ENCODE measurements around the gene SOD1.

SOD1 gene

GRCh38 chr21:31686272-31686915 lies 26.9 kb downstream of the SOD1 start:
- DNase-seq = no peak

GRCh38 chr21:31687108-31687507 lies 27.6 kb downstream of the SOD1 start:
- no peak for DNase-seq

DNA sequence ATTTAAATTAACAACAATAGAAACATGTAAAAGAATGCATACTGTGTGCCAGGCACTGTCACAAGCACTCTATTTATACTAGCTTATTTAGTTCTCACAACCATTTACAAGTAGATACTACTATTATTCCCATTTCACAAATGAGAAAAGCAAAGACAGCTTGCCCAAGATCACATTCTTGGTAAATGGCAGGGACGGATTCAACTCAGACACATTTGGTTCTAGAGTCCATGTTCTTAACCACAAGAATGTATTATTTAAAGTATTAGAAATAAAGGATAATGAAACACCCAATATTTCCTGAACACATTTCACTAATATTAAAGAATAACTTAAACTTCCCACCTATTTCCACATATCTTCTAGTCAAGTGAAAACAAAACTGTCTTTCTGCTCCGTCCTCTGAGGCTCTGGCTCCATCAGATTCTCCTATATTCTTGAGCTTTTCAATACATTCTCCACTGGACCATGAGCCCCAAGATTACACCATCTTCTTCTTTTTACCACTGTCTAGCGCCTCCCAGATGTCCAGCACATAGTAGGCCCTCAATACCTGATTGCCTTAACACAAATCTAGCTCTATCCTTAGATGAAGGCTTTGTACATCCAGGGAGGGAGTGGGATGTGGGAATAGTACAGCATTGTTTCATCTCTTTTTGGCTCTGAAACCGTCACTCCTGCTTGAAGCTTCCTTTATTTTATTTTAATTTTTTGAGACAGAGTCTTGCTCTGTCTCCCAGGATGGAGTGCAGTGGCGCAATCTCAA lies 29.3 kb downstream of the SOD1 start:
- DNase-seq = no peak

DNA sequence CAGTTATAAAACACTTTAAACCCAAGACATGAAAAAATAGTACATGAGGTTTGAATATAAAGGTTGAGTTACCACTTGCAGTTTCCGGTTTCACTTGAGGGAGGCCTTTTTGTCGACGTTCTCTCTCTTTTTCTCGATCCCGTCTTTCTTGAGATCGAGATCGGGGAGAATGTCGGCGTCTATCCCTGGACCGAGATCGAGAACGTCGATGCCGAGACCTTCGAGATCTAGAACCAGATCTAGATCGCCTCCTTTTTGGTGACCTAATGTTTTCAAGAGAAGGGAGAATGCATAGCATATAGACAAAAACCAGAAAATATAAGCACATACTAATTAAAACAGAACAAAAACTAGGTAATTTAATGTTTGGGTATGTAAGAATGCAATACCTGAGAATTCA lies 33.7 kb downstream of the SOD1 start:
- DNase-seq = no peak

GRCh38 chr21:31696424-31696823 lies 36.9 kb downstream of the SOD1 start:
- no peak for DNase-seq

DNA sequence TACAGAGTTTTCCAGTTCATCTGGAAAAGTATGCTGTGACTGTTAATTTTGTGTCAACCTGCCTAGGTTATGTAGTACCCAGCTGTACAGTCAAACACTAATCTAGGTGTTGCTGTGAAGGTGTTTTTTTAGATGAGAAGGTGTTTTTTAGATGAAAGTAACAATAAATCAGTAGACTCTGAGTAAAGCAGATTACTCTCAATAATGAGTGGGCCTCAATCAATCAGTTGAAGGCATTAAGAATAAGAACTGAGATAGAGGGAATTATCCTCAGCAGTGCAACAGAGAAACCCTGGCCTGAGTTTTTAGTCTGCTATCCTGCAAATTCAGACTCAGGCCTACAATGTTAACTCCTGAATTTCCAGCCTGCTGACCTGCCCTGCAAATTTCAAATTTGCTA lies 39.0 kb downstream of the SOD1 start:
- DNase-seq = no peak

DNA sequence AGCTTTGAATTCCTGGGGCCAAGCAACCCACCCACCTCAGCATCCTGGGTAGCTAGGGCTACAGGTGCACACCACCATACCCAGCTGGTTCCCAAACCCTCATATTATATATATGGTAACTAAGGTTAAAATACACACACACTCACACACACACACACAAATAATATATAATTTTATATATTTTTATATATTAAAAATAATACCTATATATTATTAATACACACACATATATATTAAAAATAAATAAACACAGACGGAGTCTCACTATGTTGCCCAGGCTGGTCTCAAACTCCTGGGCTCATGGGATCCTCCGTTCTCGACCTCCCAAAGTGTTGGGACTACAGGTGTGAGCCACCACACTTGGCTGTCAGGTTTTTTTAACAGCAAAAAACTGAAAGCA lies 40.5 kb downstream of the SOD1 start:
- no peak for DNase-seq

- no peak for DNase-seq
Observed at GRCh38 chr21:31706562-31706961, 47.1 kb downstream of the SOD1 start.

- no peak for DNase-seq
Observed at GRCh38 chr21:31707499-31707898, 48.0 kb downstream of the SOD1 start.

GRCh38 chr21:31708541-31708940 lies 49.0 kb downstream of the SOD1 start:
- no peak for DNase-seq

- DNase-seq = no peak
Observed at GRCh38 chr21:31710586-31710985, 51.1 kb downstream of the SOD1 start.

- no peak for DNase-seq
Observed at GRCh38 chr21:31711326-31711725, 51.8 kb downstream of the SOD1 start.

DNA sequence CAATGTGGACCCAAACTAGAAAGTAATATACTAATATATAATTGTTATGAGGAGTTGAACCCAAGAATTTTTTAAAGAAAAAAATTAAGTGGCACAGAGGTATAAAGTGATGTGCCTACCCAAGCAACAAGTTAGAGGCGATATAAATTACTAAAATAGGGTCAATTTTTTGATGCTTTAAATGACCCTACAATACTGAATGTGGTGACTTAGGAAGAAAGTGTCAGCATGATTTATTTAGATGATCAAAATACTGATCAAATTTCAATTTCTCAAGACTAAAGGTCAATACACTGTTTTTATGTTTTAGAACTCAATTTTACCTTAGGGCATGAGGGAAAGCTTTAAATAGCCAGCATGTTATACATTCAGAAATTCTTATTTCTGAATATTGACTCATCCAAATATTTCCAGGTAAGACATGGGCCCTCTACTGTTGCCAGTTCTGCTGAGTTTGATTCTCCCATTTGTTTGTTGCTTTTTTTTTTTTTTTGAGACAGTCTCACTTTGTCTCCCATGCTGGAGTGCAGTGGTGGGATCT lies 52.3 kb downstream of the SOD1 start:
- no peak for DNase-seq

DNA sequence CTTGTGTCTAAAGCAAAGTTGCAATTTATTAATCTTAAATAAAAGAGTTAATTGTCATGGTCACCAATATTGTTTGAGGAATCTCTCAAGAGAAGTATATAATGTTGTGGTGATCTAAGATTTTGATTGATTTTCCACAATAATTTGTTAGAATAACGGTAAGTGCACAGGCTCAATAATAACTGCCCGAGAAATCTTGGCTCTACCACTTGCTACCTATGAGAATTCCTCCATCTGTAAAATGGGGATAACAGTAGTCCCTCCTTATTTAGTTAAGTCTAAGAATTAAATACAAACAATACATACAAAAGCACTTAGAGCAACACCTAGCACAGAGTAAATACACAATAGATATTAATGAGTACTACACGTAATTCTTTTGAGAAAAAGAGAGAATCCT lies 53.6 kb downstream of the SOD1 start:
- DNase-seq = no peak

DNA sequence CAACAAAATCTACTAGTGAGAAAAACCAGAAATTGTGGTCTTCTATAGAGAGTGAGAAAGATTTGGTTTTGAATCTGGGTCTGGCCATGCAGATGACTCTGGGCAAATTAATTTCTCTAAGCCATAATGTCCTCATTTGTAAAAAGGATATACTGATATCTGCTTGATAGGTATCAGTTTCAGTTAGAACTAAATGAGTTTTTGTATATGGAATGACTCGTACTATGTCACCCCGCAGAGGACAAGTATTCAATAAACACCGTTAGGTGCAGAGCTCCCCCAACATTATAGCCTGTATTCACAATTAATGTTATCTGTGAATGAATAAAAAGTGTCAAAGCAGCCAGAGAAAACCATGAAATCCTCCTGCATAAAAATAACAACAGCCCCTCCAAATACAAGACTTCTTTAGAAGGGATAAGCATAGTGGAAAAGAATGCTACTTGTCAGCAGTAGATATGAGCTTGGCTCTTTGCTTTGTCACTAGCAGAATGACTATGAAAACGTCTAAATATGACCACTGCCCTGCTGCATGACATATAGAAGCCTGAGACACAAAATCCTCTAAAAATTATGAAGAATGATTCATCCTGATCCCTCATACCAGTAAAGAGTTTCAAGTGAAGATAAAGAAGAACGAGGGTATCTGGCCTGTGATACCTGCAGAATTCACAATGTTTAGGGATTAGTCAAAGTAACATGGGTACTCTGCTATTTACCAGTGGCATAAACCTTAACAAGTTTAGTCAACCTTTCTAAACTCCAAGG lies 54.7 kb downstream of the SOD1 start:
- no peak for DNase-seq

- peak; percentile 53 for DNase-seq
Observed at GRCh38 chr21:31714741-31715365, 55.4 kb downstream of the SOD1 start.

- no peak for DNase-seq
Observed at GRCh38 chr21:31716106-31716505, 56.6 kb downstream of the SOD1 start.

Measured in NCI-H524 treated with DMSO at 0.1 percent for 48 hours (cell line).